Stimulated activated CD8-positive, alpha-beta memory T cell treated with anti-CD3 and anti-CD28 coated beads, Interleukin-15, amount 100 ng/mL, for 1 hour (primary cell): ENCODE measurements around the gene PLA2G2D.
"Not testable (repeated sequence)": the region's sequence is repeated elsewhere in the genome, so short reads cannot be mapped to it uniquely, and the experiment has no call there.

Experiments
- DNase-seq: peaks from one replicate; pipeline ENCODE4 v3.0.0-alpha.2; 2020; ENCODE audit warnings: low read depth

PLA2G2D gene

GRCh38 chr1:20142001-20142710 is 22.8 kb upstream of the PLA2G2D start:
- no peak for DNase-seq

GRCh38 chr1:20141466-20141865 is 22.1 kb upstream of the PLA2G2D start:
- DNase-seq = no peak

GRCh38 chr1:20141001-20141400 is 21.7 kb upstream of the PLA2G2D start:
- DNase-seq = no peak

GRCh38 chr1:20139776-20140612 is 20.7 kb upstream of the PLA2G2D start:
- DNase-seq = no peak

GRCh38 chr1:20138961-20139550 is 19.7 kb upstream of the PLA2G2D start, which contains the start of gene PLA2G2F:
TSS of gene PLA2G2F (plus strand) at chr1:20139323. CDS start at chr1:20139428, 105 bp downstream.
- no peak for DNase-seq

GRCh38 chr1:20138346-20138745 is 19.0 kb upstream of the PLA2G2D start:
- DNase-seq = no peak

GRCh38 chr1:20137604-20138003 is 18.3 kb upstream of the PLA2G2D start:
- no peak for DNase-seq

- no peak for DNase-seq
Measured at GRCh38 chr1:20137055-20137454, 17.7 kb upstream of the PLA2G2D start.

- DNase-seq = no peak
Measured at GRCh38 chr1:20136249-20136648, 16.9 kb upstream of the PLA2G2D start.

- no peak for DNase-seq
Measured at GRCh38 chr1:20134995-20135394, 15.7 kb upstream of the PLA2G2D start.

GRCh38 chr1:20130518-20130917 is 11.2 kb upstream of the PLA2G2D start:
- DNase-seq = not testable (repeated sequence)

- no peak for DNase-seq
Measured at GRCh38 chr1:20126806-20127440, 7.6 kb upstream of the PLA2G2D start.

- no peak for DNase-seq
Measured at GRCh38 chr1:20126041-20126805, 6.9 kb upstream of the PLA2G2D start.

- no peak for DNase-seq
Measured at GRCh38 chr1:20125100-20125499, 5.8 kb upstream of the PLA2G2D start.

- DNase-seq = no peak
Measured at GRCh38 chr1:20124456-20125057, 5.2 kb upstream of the PLA2G2D start.

- no peak for DNase-seq
Measured at GRCh38 chr1:20123722-20124455, 4.6 kb upstream of the PLA2G2D start.

- DNase-seq = no peak
Measured at GRCh38 chr1:20120796-20121195, 1.5 kb upstream of the PLA2G2D start.

GRCh38 chr1:20117236-20117635 is 2.1 kb downstream of the PLA2G2D start:
- DNase-seq = no peak

- DNase-seq = no peak
Measured at GRCh38 chr1:20115916-20116315, 3.4 kb downstream of the PLA2G2D start.

GRCh38 chr1:20115479-20115878 is 3.9 kb downstream of the PLA2G2D start:
- DNase-seq = no peak
